Endodermal cell (in vitro differentiated cells): ENCODE results near the gene EIF4G3. TPM values are rescaled to one million over a fixed set of nuclear protein-coding genes. Genes with fewer than 3 reads are reported as not detected.

Experiments used
- DNase-seq: peaks from one replicate; pipeline ENCODE4 v3.0.0-alpha.2; 2017
- H3K27ac ChIP-seq: 2 replicates; pipeline ENCODE4 v1.5.1; 2013; ENCODE audit warnings: mild to moderate bottlenecking, low read depth, low read length, moderate library complexity
- H3K27me3 ChIP-seq: 2 replicates; pipeline ENCODE4 v1.6.1; 2013; ENCODE audit warnings: mild to moderate bottlenecking, low read length, moderate library complexity; ENCODE audit not compliant: insufficient read depth, control insufficient read depth, poor library complexity, severe bottlenecking
- H3K36me3 ChIP-seq: 2 replicates; pipeline ENCODE4 v1.7.0; 2013; ENCODE audit warnings: mild to moderate bottlenecking, low read length, moderate library complexity; ENCODE audit not compliant: control insufficient read depth, insufficient read depth
- H3K4me1 ChIP-seq: one replicate; pipeline ENCODE4 v1.7.0; 2013; ENCODE audit warnings: low read length; ENCODE audit not compliant: control insufficient read depth, insufficient read depth
- H3K4me3 ChIP-seq: 2 replicates; pipeline ENCODE4 v1.5.1; 2013; ENCODE audit warnings: mild to moderate bottlenecking, low read length, moderate library complexity
- H3K9ac ChIP-seq: 2 replicates; pipeline ENCODE4 v1.6.1; 2013; ENCODE audit warnings: mild to moderate bottlenecking, low read length, moderate library complexity; ENCODE audit not compliant: poor library complexity, severe bottlenecking; ENCODE audit errors: extremely low read depth
- H3K9me3 ChIP-seq: 2 replicates; pipeline ENCODE4 v1.6.1; 2013; ENCODE audit warnings: mild to moderate bottlenecking, low read length, moderate library complexity; ENCODE audit not compliant: control insufficient read depth
- H3K27ac Mint-ChIP-seq: 2 replicates; pipeline ENCODE4 v1.8.0; 2020; ENCODE audit warnings: mixed read lengths
- H3K27me3 Mint-ChIP-seq: 2 replicates; pipeline ENCODE4 v1.8.0; 2021; ENCODE audit warnings: mild to moderate bottlenecking, mixed read lengths; ENCODE audit not compliant: insufficient read depth
- H3K36me3 Mint-ChIP-seq: 2 replicates; pipeline ENCODE4 v1.8.0; 2020; ENCODE audit warnings: low read depth, mixed read lengths
- H3K4me1 Mint-ChIP-seq: 2 replicates; pipeline ENCODE4 v1.8.0; 2020; ENCODE audit warnings: mixed read lengths
- H3K4me3 Mint-ChIP-seq: 2 replicates; pipeline ENCODE4 v1.8.0; 2020; ENCODE audit warnings: mild to moderate bottlenecking, moderate library complexity, mixed read lengths
- H3K9me3 Mint-ChIP-seq: 2 replicates; pipeline ENCODE4 v1.8.0; 2020; ENCODE audit warnings: mild to moderate bottlenecking, mixed read lengths
- WGBS, 2 experiments: methylation state at CpG; one replicate each; pipeline versions ENCODE4 v1.1.5 to v1.1.7; 2013; ENCODE audit warnings: missing lambda C conversion rate in 2 of 2, mixed read lengths in 1 of 2; ENCODE audit not compliant: insufficient coverage in 1 of 2, insufficient read length in 1 of 2; 5-methylcytosine and 5-hydroxymethylcytosine counted together
- total RNA-seq, 2 donors: library from RNA; stranded (reverse); fragmentation: NEBNext Ultra II Directional in 1 of 2; extraction: Animal tissue kit (Norgen Biotek cat#: 25700) in 1 of 2; gene quantifications; 2 replicates in 1 of 2; 3 replicates in 1 of 2; pipeline ENCODE4 v1.2.1, GENCODE V29; 2021
- TF ChIP-seq, protein P1 (sequence below): fragments of 200-600 bp; sonication (generic); conservative IDR thresholded peaks from 2 replicates; pipeline ENCODE4 v1.5.0; 2021; ENCODE audit warnings: antibody characterized with exemption, mild to moderate bottlenecking

Gene EIF4G3
- total RNA-seq, 2 donors from 2014 or later, result 101 to 103 TPM

DNA sequence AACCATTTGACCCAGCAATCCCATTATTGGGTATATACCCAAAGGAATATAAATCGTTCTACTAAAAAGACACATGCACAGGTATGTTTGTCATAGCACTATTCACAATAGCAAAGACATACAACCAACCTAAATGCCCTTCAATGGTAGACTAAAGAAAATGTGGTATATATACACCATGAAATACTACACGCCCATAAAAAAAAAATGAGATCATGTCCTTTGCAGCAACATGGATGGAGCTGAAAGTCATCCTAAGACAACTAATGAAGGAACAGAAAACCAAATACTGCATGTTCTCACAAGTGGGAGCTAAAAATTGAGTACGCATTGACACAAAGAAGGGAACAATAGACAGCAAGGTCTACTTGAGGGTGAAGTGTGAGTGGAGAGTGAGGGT is 72.0 kb downstream of the EIF4G3 start:
- Mint-ChIP-seq H3K27ac (no peak overlapping the region), H3K27me3 (no peaks in the 10 kb centered on the region), H3K4me1 (peaks cover 24% of the 10 kb centered on the region), H3K4me3 (no peak overlapping the region), H3K36me3 (peaks cover 43% of the 10 kb centered on the region), H3K9me3 (no peaks in the 10 kb centered on the region)
- H3K9ac ChIP-seq, result no peak overlapping the region
- H3K27me3 ChIP-seq, result no peaks in the 10 kb centered on the region
- no peaks in the 10 kb centered on the region for H3K4me1 ChIP-seq
- 93 to 100% methylated on average over 2 to 3 of the region's 3 CpGs for WGBS, 2 experiments
- peaks cover 30% of the 10 kb centered on the region for H3K36me3 ChIP-seq
- peaks cover under 1% of the 10 kb centered on the region for H3K9me3 ChIP-seq
- no peak for DNase-seq
- H3K27ac ChIP-seq, result no peak overlapping the region
- TF ChIP-seq, protein P1, sequence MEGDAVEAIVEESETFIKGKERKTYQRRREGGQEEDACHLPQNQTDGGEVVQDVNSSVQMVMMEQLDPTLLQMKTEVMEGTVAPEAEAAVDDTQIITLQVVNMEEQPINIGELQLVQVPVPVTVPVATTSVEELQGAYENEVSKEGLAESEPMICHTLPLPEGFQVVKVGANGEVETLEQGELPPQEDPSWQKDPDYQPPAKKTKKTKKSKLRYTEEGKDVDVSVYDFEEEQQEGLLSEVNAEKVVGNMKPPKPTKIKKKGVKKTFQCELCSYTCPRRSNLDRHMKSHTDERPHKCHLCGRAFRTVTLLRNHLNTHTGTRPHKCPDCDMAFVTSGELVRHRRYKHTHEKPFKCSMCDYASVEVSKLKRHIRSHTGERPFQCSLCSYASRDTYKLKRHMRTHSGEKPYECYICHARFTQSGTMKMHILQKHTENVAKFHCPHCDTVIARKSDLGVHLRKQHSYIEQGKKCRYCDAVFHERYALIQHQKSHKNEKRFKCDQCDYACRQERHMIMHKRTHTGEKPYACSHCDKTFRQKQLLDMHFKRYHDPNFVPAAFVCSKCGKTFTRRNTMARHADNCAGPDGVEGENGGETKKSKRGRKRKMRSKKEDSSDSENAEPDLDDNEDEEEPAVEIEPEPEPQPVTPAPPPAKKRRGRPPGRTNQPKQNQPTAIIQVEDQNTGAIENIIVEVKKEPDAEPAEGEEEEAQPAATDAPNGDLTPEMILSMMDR, result no peak
- no peak overlapping the region for H3K4me3 ChIP-seq

DNA sequence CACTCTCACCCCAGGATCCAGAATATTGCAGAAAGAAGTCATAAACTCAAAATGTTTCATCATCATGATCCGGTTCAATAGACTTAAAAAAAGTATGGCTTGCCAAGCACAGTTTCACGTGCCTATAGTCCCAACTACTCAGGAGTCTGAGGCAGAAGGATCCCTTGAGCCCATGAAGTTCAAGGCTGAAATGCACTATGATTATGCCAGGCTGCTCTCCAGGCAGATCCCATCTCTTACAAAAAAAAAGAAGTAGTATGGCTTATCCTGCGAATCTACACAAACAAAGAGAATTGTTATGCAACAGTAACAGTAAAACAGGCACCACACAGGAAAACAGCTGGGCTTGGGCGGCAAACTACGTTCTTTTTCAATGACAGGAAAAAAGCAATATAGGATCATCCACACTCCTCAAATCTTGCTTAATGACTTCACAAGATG is 76.2 kb downstream of the EIF4G3 start:
- DNase-seq, result no peak
- WGBS, 2 experiments, result 88 to 93% methylated on average over 3 to 5 of the region's 5 CpGs
- peaks cover 35% of the 10 kb centered on the region for H3K36me3 ChIP-seq
- TF ChIP-seq, protein P1, result no peak
- H3K4me3 ChIP-seq, result no peak overlapping the region
- no peaks in the 10 kb centered on the region for H3K4me1 ChIP-seq
- Mint-ChIP-seq H3K27ac (peak overlapping the region; percentile 76), H3K4me1 (peaks cover 20% of the 10 kb centered on the region), H3K9me3 (no peaks in the 10 kb centered on the region), H3K36me3 (peaks cover 54% of the 10 kb centered on the region), H3K4me3 (no peak overlapping the region), H3K27me3 (no peaks in the 10 kb centered on the region)
- H3K9ac ChIP-seq, result no peak overlapping the region
- peaks cover 8% of the 10 kb centered on the region for H3K9me3 ChIP-seq
- no peak overlapping the region for H3K27ac ChIP-seq
- no peaks in the 10 kb centered on the region for H3K27me3 ChIP-seq

DNA sequence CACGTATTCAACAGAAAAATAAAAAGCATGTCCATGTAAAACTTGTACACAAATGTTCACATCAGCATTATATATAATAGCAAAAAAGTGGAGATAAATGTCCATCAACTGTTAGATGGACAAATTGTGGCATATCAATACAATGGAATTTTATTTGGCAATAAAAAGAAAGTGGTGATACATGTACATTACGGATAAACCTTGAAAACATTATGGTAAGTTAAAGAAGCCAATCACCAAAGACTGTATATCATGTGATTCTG is 76.9 kb downstream of the EIF4G3 start:
- H3K9me3 Mint-ChIP-seq, result peaks cover 3% of the 10 kb centered on the region
- no peaks in the 10 kb centered on the region for H3K27me3 ChIP-seq
- no peak overlapping the region for H3K9ac ChIP-seq
- H3K4me3 Mint-ChIP-seq, result no peak overlapping the region
- H3K4me3 ChIP-seq, result no peak overlapping the region
- no peaks in the 10 kb centered on the region for H3K4me1 ChIP-seq
- H3K27me3 Mint-ChIP-seq, result no peaks in the 10 kb centered on the region
- H3K27ac ChIP-seq, result no peak overlapping the region
- peaks cover 20% of the 10 kb centered on the region for H3K4me1 Mint-ChIP-seq
- TF ChIP-seq, protein P1, result no peak
- peaks cover 56% of the 10 kb centered on the region for H3K36me3 Mint-ChIP-seq
- H3K27ac Mint-ChIP-seq, result no peak overlapping the region
- peaks cover 34% of the 10 kb centered on the region for H3K36me3 ChIP-seq
- peaks cover 8% of the 10 kb centered on the region for H3K9me3 ChIP-seq
- WGBS, 2 experiments, result 92 to 100% methylated on average over 1 to 2 of the region's 2 CpGs
- DNase-seq, result no peak
